LHCN-M2 (cell line): ENCODE results near the gene LGALS8. TPM values are rescaled to one million over a fixed set of nuclear protein-coding genes. Genes with fewer than 3 reads are reported as not detected.
"Not testable (repeated sequence)": the region's sequence is repeated elsewhere in the genome, so short reads cannot be mapped to it uniquely, and the experiment has no call there.

ENCODE experiments used
- DNase-seq: peaks from one replicate; pipeline ENCODE4 v3.0.0-alpha.2; 2012; ENCODE audit warnings: low read depth
- total RNA-seq: library from RNA; depleted of rRNA; stranded (reverse); fragments of >200 nt; gene quantifications from 2 replicates; pipeline ENCODE4 v1.2.3, GENCODE V29; 2014

Gene LGALS8
- total RNA-seq, 1 experiment from 2014 or later: 40.6 TPM

GRCh38 chr1:236540813-236541465 is 17.2 kb downstream of the LGALS8 start:
- DNase-seq: no peak

- DNase-seq: peak; percentile 14
Observed at GRCh38 chr1:236541710-236542109, 17.9 kb downstream of the LGALS8 start.

- DNase-seq: no peak
Observed at GRCh38 chr1:236543065-236543669, 19.4 kb downstream of the LGALS8 start.

- DNase-seq: no peak
Observed at GRCh38 chr1:236545621-236546169, 21.9 kb downstream of the LGALS8 start.

GRCh38 chr1:236548452-236548851 is 24.7 kb downstream of the LGALS8 start:
- DNase-seq: no peak

- no peak for DNase-seq
Observed at GRCh38 chr1:236550961-236551851, 27.4 kb downstream of the LGALS8 start.

GRCh38 chr1:236552096-236552495 is 28.3 kb downstream of the LGALS8 start:
- DNase-seq: no peak

GRCh38 chr1:236552901-236553300 is 29.1 kb downstream of the LGALS8 start:
- DNase-seq: no peak

GRCh38 chr1:236553370-236553769 is 29.6 kb downstream of the LGALS8 start:
- no peak for DNase-seq

- DNase-seq: no peak
Observed at GRCh38 chr1:236556606-236557005, 32.8 kb downstream of the LGALS8 start.

GRCh38 chr1:236558081-236558480 is 34.3 kb downstream of the LGALS8 start:
- DNase-seq: no peak

GRCh38 chr1:236558846-236559245 is 35.1 kb downstream of the LGALS8 start:
- DNase-seq: no peak

GRCh38 chr1:236560213-236560771 is 36.5 kb downstream of the LGALS8 start:
- DNase-seq: no peak

GRCh38 chr1:236561976-236562375 is 38.2 kb downstream of the LGALS8 start:
- no peak for DNase-seq

GRCh38 chr1:236565530-236565929 is 41.7 kb downstream of the LGALS8 start:
- no peak for DNase-seq

GRCh38 chr1:236568285-236568894 is 44.6 kb downstream of the LGALS8 start:
- no peak for DNase-seq

- DNase-seq: peak; percentile 6
Observed at GRCh38 chr1:236575523-236575922, 51.7 kb downstream of the LGALS8 start.

GRCh38 chr1:236576004-236576403 is 52.2 kb downstream of the LGALS8 start:
- DNase-seq: peak; percentile 23

- DNase-seq: not testable (repeated sequence)
Observed at GRCh38 chr1:236577041-236577440, 53.3 kb downstream of the LGALS8 start.

GRCh38 chr1:236578661-236579060 is 54.9 kb downstream of the LGALS8 start:
- DNase-seq: no peak

- not testable (repeated sequence) for DNase-seq
Observed at GRCh38 chr1:236580404-236580803, 56.6 kb downstream of the LGALS8 start.
